HepG2 (cell line): Measurements from ENCODE around the gene LRRC51. TPM values are rescaled to one million over a fixed set of nuclear protein-coding genes. Genes with fewer than 3 reads are reported as not detected.

Source experiments
- ELF4 ChIP-seq: sonication (generic); formaldehyde crosslinking; IDR thresholded peaks from 2 replicates; pipeline ENCODE4 v1.5.0; 2020; ENCODE audit warnings: missing genetic modification reagents, mild to moderate bottlenecking, moderate library complexity, borderline replicate concordance
- FOXK1 ChIP-seq: sonication (generic); formaldehyde crosslinking; IDR thresholded peaks from 2 replicates; pipeline ENCODE4 v1.4.0; 2020; ENCODE audit warnings: low read depth, missing genetic modification reagents, borderline replicate concordance
- NONO ChIP-seq, 2 experiments: fragments of 450-650 bp in 1 of 2; sonication (generic) in 1 of 2; formaldehyde crosslinking in 1 of 2; IDR thresholded peaks in 1 of 2; conservative IDR thresholded peaks in 1 of 2; 2 replicates each; pipeline versions ENCODE4 v1.6.1 to v1.8.0; 2017 to 2022; ENCODE audit warnings: mild to moderate bottlenecking in 1 of 2, missing genetic modification reagents in 1 of 2, moderate library complexity in 1 of 2
- PHF21A ChIP-seq: sonication (generic); formaldehyde crosslinking; IDR thresholded peaks from 2 replicates; pipeline ENCODE4 v1.5.0; 2020; ENCODE audit warnings: mild to moderate bottlenecking, missing genetic modification reagents
- RXRA ChIP-seq: sonication (generic); formaldehyde crosslinking; IDR thresholded peaks from 2 replicates; pipeline ENCODE4 v1.5.1; 2020; ENCODE audit warnings: missing genetic modification reagents
- SAFB2 ChIP-seq: sonication (generic); formaldehyde crosslinking; IDR thresholded peaks from 2 replicates; pipeline ENCODE4 v1.5.1; 2020; ENCODE audit warnings: missing genetic modification reagents, low read depth, mild to moderate bottlenecking, borderline replicate concordance
- ZHX1 ChIP-seq: sonication (generic); formaldehyde crosslinking; IDR thresholded peaks from 2 replicates; pipeline ENCODE4 v1.8.1; 2022; ENCODE audit warnings: low read depth, mild to moderate bottlenecking, missing genetic modification reagents
- ZNF382 ChIP-seq: sonication (generic); formaldehyde crosslinking; IDR thresholded peaks from 2 replicates; pipeline ENCODE4 v1.5.0; 2020; ENCODE audit warnings: missing genetic modification reagents, mild to moderate bottlenecking, borderline replicate concordance
- ZNF674 ChIP-seq: sonication (generic); formaldehyde crosslinking; IDR thresholded peaks from 2 replicates; pipeline ENCODE4 v1.5.0; 2020; ENCODE audit warnings: low read depth, mild to moderate bottlenecking, missing genetic modification reagents
- ZNF781 ChIP-seq: sonication (generic); formaldehyde crosslinking; IDR thresholded peaks from 2 replicates; pipeline ENCODE4 v1.5.1; 2020; ENCODE audit warnings: borderline replicate concordance, mild to moderate bottlenecking, missing genetic modification reagents; ENCODE audit errors: not compliant biosample characterization
- polyA plus RNA-seq, 8 experiments: library from polyadenylated mRNA; depleted of rRNA in 3 of 8; stranded (reverse) in 7 of 8; unstranded in 1 of 8; fragments of >200 nt; fragmentation: Illumina TruSeq in 4 of 8; extraction: Trizol in 4 of 8; gene quantifications; 2 replicates each; pipeline versions ENCODE4 v1.2.1 to v1.2.3, GENCODE V29; 2011 to 2016; ENCODE audit warnings: low read depth in 4 of 8, missing spikeins in 1 of 8, mixed read lengths in 1 of 8; ENCODE audit not compliant: insufficient read depth in 1 of 8
- total RNA-seq, 5 experiments: library from RNA; depleted of rRNA; stranded (reverse); fragments of >200 nt; fragmentation: Illumina TruSeq; extraction: Trizol; gene quantifications; 2 replicates each; pipeline ENCODE4 v1.2.3, GENCODE V29; 2016; ENCODE audit warnings: low read depth in 1 of 5
- TF ChIP-seq, protein P1 (sequence below), 2 experiments: sonication (generic) in 1 of 2; formaldehyde crosslinking in 1 of 2; IDR thresholded peaks; 2 replicates each; pipeline versions ENCODE4 v1.6.1 to v1.9.0; 2014 to 2022; ENCODE audit warnings: antibody characterized with exemption in 1 of 2, borderline replicate concordance in 1 of 2, inconsistent platforms in 1 of 2, low read depth in 1 of 2, missing genetic modification reagents in 1 of 2
- TF ChIP-seq, protein P2 (sequence below): sonication (generic); formaldehyde crosslinking; IDR thresholded peaks from 2 replicates; pipeline ENCODE4 v1.9.0; 2022; ENCODE audit warnings: missing genetic modification reagents, mild to moderate bottlenecking, borderline replicate concordance
- TF ChIP-seq, protein P3 (sequence below): IDR thresholded peaks from 2 replicates; pipeline ENCODE4 v1.6.1; 2016; ENCODE audit warnings: low read depth, borderline replicate concordance

The LRRC51 gene
- total and polyA plus RNA-seq, 2 of the 13 experiments (the other 11 are each of a cell fraction or from before 2014, with no cell fraction given): 5.3 to 6.0 TPM

- TF ChIP-seq ZNF781 (CRISPR knock-in tag) (peak; percentile 55), ZNF382 (CRISPR knock-in tag) (no peak), PHF21A (peak; percentile 79; the same call in 1 of the 2 replicates), NONO (IDR thresholded peaks at IDR 0.05) (no peak), NONO (CRISPR knock-in tag; conservative IDR thresholded peaks at IDR 0.05) (peak; percentile 49; the same call in 1 of the 2 replicates), ZNF674 (CRISPR knock-in tag) (no peak), ELF4 (CRISPR knock-in tag) (peak; percentile 59; the same call in 1 of the 2 replicates), SAFB2 (CRISPR knock-in tag) (peak; percentile 44; the same call in 1 of the 2 replicates), RXRA (peak; percentile 55; the same call in 1 of the 2 replicates), FOXK1 (peak; percentile 76; the same call in 1 of the 2 replicates), ZHX1 (no peak)
- TF ChIP-seq, protein P1, sequence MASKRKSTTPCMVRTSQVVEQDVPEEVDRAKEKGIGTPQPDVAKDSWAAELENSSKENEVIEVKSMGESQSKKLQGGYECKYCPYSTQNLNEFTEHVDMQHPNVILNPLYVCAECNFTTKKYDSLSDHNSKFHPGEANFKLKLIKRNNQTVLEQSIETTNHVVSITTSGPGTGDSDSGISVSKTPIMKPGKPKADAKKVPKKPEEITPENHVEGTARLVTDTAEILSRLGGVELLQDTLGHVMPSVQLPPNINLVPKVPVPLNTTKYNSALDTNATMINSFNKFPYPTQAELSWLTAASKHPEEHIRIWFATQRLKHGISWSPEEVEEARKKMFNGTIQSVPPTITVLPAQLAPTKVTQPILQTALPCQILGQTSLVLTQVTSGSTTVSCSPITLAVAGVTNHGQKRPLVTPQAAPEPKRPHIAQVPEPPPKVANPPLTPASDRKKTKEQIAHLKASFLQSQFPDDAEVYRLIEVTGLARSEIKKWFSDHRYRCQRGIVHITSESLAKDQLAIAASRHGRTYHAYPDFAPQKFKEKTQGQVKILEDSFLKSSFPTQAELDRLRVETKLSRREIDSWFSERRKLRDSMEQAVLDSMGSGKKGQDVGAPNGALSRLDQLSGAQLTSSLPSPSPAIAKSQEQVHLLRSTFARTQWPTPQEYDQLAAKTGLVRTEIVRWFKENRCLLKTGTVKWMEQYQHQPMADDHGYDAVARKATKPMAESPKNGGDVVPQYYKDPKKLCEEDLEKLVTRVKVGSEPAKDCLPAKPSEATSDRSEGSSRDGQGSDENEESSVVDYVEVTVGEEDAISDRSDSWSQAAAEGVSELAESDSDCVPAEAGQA (IDR thresholded peaks at IDR 0.05; ENCODE audit: low read depth): peak; percentile 70; the same call in 1 of the 2 replicates
- TF ChIP-seq, protein P1 (CRISPR knock-in tag; IDR thresholded peaks at IDR 0.05; ENCODE audit: borderline replicate concordance): 0 out of 2 replicates have a peak, but pooled peaks have one; percentile 25
- TF ChIP-seq, protein P2, sequence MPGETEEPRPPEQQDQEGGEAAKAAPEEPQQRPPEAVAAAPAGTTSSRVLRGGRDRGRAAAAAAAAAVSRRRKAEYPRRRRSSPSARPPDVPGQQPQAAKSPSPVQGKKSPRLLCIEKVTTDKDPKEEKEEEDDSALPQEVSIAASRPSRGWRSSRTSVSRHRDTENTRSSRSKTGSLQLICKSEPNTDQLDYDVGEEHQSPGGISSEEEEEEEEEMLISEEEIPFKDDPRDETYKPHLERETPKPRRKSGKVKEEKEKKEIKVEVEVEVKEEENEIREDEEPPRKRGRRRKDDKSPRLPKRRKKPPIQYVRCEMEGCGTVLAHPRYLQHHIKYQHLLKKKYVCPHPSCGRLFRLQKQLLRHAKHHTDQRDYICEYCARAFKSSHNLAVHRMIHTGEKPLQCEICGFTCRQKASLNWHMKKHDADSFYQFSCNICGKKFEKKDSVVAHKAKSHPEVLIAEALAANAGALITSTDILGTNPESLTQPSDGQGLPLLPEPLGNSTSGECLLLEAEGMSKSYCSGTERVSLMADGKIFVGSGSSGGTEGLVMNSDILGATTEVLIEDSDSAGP (CRISPR knock-in tag): peak; percentile 55
- TF ChIP-seq, protein P3, sequence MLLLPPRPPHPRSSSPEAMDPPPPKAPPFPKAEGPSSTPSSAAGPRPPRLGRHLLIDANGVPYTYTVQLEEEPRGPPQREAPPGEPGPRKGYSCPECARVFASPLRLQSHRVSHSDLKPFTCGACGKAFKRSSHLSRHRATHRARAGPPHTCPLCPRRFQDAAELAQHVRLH: peak; percentile 11; the same call in 1 of the 2 replicates
Observed at GRCh38 chr11:72112143-72112977, 31.7 kb downstream of the LRRC51 start, which contains the start of gene ANAPC15 (continued).
